OCI-M2 (cell line): ENCODE measurements around the gene VAV2.

ENCODE experiments used
- DNase-seq: peaks from one replicate; lab custom pipeline; 2025; ENCODE audit not compliant: unreplicated experiment; lab: John Stamatoyannopoulos, UW

Gene VAV2

DNA sequence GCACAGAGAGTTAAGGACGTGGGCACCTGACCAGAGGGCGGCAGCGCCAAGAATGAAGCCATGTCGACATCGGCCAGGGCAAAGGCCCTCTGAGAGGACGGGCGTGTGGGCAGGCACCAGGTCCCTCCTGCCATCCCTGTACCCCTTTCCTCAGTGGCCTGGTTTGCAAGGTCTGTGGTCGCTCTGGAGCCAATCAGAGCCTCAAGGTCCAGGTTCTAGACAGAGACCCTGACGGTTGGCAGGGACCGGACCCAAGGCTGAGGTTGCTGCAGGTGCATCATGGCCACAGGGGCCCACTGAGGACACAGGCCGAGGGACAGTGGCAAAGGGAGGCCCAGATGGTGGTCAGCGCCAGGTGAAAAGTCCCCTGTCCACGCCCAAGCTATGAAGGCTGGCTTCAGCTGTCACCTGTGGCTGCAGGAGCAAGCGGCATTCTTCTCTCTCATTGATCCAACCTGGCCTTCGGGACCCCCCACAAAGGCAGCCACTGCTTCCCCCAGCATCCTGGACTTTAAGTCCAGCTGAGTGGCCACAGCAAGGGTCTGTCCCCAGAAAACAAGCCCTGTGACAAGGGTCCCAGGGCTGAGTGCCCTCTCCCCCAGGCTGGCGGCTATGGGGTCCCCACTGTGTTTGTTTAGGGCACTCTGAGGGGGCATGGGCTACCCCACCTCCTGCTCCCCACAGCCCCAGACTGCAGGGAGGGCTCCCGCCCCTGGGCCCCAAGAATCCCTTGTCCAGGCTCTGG lies 48.9 kb downstream of the VAV2 start:
- DNase-seq = no peak

DNA sequence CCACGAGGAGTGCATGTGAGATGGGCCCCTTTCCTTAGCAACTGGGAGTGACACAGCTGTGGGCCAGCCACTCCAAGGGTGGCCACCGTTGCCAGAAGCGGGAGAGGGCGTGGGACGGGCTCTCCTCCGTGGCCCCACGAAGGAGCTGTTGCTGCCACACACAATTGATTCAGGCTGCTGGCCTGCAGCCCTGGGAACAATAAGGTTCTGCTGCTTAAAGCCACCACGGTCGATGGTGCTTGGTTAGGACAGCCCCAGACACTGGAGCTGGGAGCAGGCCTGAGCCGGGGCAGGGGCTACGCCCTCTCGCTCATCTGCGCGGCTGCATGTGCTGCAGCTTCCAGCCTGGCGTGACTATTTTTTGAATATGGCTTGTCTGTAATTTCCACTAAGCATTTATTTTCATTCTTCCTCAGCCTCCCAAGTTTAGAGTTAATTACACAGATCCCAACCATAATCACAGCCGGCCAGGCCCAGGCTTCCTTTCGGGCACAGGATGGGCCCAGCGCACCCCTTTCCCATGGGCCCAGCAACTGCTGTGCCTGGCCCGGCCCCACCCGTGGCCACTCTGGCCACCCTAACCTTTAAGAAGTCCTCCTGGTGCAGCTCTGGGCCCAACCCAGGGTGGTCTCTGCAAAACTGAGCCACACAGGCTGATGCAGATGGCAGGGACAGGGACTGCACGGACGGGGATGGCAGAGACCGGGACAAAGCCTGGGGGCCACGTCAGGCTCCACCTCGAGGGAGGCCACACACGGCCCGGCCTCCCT lies 49.7 kb downstream of the VAV2 start:
- no peak for DNase-seq

DNA sequence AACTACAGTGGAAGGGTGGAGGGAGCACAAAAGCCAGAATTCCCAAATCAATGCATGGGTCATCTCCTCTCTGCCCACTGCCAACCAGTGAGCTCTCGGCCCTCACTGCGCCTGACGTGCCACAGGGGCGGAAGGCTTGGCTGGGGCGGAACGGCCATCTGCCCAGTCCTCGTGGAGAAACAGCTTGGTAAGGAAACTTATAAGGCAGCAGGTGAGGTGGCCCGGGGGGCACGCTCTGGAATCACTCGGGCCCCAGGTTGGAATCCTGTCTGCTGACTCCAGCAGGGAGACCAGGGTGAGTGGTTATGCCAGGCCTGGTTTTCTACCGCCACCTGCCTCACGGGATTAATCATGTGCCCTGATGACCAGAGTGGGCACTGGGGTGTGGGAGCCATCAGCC lies 52.3 kb downstream of the VAV2 start:
- no peak for DNase-seq

DNA sequence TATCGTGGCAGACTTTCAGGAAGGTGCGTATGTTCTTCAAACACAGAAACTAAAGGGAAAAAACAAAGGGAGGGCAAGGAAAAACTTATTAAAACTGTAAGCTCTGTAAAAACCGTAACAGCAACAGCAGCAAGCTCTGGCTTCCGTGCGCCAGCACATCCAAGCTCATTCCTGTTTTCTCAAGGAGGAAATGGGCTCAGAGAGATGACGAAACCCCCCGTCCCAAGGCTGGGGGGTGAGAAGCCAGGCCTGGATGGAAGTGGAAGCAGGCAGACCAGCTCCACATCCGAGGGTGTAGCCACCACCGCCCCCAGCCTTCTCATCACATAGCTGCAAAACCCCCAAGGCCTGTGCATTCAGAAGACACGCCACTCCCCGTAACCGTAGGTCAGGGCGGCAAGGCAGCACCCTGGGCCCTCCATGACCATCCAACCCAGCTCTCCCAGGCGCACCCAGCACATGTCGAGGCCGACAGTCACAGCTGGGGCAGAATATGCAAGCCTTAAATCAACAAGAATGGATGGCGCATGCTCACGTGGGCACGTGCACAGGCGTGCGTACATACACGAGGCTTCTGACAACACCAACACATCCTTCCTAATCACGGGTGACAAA lies 52.8 kb downstream of the VAV2 start:
- DNase-seq = no peak

DNA sequence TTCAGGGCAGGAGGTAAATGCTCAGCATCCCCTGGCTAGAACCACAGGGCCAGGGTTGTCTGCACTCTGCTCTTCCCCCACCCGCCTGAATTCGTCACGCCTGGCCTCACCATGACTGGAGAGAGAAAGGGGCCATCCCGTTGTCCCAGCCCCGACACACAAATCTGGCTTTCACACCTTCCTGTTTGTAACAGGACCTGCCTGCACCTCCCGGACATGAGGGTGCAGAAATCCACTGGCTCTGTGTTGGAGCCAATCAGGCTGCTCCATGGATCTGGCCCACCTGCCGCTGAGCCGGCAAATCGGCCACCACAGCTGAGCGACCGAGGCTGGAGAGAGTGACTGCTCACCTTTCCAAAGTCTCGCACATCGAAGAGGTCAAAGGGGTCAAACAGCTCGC lies 53.4 kb downstream of the VAV2 start:
- DNase-seq = no peak

DNA sequence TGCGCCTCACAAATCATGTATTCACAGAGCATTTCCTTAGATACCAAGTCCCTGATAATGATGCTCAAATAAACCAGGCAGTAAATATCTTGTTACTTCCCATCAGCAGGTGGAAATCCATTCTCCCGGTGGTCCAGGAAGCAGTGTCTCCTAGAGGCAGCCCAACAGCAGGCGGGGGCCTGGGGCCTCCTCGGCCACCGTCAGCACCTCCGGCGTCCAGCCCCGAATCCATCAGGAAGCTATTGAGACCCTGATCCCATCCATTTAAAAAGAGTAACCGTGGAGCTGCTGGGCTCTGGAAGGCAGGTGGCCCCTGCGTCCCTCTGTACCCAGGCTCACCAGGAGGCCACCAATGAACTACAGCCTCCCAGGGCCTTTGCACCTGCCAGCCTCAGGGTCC lies 54.0 kb downstream of the VAV2 start:
- DNase-seq = no peak

DNA sequence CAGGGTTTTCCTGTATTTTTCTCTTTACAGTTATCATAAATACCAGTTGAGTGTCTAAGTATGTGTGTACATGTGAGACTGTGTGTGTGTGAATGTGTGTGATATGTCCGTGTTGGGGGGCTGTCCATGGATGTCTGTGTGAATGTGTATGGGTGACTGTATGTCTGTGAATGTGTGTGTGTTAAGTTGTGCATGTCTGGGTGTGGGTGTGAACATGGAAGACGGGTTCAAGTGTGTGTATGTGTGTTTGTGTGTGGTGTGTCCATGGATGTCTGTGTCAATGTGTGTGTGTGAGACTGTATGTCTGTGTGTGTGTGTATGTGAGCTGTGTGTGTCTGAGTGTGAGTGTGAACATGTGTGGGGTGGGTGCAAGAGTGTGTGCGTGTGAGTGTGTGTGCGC lies 55.0 kb downstream of the VAV2 start:
- no peak for DNase-seq

DNA sequence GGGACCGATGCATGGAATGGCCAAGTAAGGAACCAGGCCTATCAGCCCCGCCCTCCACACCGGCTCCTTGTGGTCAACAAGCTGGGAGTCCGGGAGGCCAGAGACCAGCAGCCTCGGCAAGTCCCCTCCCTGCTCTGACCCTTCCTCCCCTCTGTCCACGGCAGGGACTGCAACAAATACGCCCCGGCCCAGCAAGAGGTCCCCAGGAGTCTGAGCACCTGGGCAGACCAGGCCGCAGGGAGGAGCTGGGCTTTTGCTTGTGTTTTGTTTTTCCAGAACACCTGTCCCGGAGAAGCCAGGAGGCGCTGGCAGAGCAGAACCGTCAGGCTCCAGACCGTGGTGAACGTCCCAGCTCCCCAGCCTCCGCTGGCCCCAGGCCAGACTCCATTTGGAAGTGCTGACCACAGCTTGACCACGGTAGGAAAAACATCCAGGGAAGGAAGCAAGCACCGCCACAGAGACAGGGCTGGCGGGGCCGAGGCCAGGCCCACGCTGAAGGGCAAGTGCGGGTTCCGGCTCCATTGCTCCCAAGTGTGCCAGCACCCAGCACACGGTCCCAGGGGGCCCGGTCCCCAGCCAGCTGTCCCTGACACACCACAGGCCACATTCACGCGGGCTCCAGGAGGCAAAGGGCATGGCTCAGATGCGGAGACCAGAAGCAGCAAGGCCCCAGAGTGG lies 56.7 kb downstream of the VAV2 start:
- no peak for DNase-seq

DNA sequence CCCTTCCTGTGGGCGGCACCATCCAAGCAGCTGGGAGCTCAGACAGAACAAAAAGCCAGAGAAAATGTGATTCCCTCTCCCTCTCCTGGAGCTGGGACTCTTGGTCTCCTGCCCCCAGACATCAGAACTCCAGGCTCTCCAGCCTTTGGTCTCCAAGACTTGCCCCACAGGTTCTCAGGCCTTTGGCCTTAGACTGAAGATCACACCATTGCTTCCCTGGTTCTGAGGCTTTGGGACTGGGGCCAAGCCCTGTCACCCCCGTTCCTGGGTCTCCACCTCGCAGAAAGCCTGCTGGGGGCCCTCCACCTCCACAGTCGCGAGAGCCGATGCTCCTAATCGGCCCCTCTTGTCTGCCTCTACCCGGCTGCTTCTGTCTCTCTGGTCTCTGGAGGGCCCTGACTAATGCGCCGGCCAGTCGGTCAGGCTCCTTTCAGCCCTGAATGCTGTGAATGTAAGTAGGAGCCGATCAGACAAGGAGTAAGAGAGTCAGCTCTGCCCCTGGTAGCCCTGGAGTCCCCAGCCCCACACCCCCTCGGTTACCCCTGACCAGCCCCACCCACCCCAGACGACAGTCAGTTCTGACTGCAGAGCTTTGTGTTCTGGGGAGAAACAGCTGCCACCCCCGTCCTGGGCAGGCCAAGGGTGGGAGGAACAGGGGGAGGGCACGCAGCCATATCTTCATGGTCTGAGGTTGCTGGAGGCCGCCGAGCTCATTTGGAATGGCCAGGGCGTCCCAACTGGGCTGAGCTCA lies 57.5 kb downstream of the VAV2 start:
- no peak for DNase-seq

DNA sequence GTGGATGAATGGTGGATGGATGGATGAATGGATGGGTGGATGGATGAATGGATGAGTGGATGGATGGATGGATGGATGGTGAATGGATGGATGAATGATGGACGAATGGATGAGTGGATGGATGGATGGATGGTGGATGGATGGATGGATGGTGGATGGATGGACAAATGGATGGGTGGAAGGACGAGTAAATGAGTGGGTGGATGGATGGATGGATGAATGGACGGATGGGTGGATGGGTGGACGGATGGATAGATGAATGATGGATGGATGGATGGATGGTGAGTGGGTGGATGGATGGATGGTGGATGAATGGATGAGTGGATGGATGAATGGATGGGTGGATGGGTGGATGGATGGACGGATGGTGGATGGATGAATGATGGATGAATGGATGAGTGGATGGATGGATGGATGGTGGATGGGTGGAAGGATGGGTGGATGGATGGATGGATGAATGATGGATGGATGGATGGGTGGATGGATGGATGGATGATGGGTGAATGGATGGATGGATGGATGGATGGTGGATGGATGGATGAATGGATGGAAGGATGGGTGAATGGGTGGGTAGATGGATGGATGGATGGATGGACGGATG lies 58.6 kb downstream of the VAV2 start:
- DNase-seq = no peak

DNA sequence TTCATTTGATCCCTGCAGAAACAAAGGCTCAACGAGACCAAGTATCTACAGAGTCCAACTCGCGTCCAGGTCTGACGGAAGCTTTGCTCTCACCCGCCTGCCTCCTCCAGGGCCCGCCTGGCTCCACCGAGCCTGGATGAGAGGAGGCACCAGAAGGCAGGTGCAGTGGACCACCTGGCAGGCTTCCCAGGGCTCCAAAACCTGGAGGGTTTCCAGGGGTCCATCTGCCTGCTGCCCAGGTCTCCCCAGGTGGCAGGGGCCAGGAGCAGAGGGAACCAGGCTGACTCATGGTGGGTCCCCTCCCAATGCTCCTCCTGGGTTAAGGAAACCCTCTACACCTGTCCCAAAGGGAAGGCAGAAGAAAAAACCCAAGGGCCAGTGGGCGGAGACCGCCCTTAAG lies 59.5 kb downstream of the VAV2 start:
- no peak for DNase-seq

DNA sequence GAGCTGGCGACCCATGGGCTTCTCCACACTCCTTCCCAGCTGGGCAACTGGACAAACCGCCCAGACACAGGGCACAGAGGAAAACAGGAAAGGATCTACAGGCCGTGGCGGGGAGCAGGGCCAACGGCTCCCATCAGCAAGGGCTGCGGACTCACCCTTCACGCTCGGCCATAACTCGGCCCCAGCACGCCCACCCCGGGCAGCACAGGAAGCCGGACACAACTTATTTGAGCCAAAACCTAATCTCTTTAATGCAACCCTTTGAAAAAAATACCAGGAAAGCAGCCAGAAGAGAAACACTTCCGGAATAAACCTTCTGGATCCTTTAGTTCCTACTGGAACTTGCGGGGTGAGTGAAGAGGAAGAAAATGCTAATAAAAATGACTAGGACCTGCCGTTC lies 59.9 kb downstream of the VAV2 start:
- DNase-seq = no peak

DNA sequence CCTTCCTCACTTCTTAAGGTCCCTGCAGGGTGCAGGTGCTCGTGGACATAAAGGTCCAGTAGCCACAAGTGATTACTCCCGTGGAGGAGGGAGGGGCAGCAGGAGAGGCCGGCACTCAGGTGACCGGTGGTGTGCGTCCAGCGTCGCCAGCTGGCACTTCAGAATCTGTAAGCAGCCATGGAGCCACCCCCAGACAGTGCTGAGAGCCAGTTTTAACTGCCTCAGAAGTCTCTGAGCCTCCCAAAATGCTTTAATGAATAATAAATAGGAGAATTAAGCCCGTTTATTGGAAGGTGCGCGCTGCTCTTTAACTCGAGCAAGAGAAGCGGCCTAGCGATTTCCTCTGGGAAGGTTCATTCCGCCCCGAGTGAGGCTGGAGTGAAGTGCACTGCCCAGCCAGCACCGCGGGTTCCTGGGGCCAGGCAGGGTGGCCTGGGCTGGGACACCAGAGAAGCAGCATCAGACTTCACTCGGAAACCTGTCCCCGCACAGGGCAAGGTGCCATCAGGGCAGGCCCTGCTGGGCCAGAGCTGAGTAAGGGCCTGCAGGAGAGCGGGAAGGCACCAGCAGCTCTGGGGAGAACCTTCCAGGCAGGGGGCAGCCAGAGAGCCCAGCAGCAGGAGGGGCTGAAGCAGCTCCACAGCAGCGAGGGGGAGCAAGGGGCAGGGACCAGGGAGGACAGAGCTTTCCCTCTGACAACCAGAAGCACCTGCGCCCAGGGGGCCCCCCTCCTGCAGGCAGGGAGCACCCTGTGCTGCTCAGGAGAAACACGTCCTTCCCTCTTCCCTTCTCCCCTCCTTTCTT lies 61.2 kb downstream of the VAV2 start:
- no peak for DNase-seq

DNA sequence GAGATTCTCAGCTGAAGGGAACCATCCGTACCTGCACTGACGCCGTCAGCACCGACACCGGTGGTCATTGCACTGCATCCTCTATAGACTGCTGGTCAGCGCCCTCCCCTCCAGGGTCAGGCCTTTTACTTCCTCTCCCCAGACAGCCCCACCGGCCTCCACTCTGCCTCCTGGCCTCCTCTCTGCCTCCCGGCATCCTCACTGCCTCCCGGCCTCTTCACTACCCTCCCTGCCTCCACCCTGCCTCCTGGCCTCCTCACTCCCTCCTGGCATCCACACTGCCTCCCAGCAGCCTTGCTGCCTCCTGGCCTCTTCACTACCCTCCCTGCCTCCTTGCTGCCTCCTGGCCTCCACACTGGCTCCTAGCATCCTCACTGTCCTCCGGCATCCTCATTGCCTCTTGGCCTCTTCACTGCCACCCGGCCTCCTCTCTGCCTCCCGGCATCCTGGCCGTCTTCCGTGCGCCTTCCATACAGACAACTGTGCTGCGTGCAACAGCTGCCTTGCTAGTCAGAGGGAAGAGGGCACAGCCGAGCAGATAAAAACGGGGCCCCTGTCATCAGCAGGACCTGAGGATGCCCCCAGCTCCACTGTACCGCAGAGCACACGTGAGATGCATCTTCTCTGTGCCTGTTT lies 62.0 kb downstream of the VAV2 start:
- DNase-seq = no peak

DNA sequence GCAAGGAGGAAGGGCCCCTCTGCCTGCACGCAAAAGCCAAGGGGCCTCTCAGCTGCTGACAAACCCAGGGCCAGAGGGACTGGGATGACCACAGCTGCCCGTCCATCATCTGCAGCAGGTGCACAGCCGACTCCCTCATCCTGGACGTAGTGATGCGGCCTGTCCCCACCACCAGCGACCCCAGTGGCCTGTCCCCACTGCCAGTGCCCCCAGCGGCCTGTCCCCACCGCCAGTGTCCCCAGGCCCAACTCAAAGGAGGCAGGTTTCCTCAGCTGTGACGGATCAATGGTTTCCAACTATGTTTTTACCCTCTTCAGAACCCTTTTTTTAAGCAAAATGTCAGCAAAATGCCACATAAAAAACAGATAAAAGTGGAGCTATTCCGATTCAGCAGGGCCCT lies 62.5 kb downstream of the VAV2 start:
- no peak for DNase-seq

DNA sequence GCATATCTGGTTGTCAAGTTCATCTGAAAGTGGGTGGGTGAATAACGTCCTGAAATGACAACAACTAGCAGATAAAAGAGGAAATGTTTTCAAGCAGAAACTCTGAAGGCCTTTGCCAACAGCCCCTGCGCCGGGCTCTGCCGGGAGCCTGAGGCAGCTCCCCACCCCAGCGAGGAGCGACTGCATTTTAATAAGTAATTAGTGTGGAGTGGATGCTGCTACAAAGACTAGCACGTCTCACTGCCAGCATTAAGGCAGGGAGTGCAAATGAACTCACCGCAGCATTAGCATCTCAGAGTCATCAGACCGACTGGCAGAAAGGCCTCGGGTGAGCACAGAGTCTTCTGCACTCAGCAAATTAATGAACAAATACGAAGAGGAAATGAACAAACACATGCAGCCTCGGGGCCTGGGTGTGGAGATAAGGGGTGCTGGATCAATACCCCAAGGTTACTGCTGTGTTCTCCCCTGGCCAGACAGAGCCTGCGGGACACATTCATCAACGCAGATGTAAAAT lies 63.8 kb downstream of the VAV2 start:
- no peak for DNase-seq

DNA sequence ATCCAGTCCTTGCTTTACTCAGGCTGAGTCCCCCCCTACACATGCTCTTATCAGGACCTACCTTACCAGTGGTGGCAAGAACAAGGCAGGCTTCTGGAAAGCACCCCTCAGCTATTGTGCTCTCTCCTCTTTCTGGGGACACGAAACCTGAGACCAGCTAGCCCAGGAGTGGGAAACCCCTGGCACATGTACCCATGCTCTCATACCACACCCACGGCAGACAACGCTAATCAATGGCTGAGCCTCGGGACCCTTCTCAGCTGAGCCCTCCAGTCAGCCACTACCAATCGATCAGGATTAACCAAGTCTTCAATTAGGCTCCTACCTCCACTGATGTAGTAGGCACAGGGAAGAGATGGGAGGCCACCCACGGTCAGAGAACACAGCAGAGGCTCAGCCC lies 65.1 kb downstream of the VAV2 start:
- no peak for DNase-seq

DNA sequence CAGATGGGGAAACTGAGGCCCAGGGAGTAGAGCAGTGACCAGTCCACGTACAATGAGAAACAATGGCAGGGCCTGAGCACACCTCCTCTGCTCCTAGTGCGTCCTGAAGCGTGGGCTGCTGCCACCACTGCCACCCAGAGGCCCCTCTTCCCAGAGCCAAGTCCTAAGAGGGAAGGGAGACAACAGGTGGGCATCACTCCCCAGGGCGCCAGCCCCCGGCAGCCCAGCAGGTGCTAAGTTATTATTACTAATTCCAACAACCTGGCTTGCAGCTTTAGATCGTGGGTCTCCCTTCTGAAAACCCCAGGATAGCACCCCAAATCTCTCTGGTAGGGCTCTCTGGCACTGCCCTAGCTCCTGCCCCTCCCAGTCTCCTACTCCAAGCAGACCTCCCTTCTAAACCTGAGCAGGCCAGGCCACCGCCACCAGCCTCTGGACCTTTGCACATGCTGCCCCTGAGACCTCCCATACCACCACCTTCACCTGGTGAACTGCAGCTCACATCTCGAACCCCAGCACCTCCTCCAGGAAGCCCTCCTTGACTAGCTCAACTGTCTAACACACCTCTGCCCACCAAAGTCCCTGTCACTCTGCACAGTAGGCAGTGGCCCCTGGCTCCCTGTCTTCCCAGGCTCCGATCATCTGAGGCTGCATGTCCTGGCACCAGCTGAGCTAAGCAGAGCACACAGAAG lies 65.8 kb downstream of the VAV2 start:
- DNase-seq = no peak

DNA sequence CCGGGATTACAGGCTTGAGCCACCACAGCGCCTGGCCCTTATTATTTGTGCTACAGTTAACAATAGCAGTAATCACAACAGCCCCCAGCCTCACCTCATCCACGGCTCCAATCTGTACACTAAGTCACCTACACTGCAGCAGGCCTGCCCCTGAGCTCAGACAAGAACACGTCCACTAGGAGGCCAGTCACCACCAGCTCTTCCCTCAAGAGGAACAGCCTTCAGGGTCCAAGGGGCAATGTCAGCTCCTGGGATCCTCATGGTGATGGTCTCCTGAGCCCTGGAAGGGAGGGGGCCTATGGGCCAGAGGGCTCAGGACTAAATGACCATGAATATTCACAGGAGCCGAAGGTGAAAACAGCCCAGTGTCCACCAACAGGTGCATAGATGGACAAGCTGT lies 67.7 kb downstream of the VAV2 start:
- no peak for DNase-seq
